ENCODE data around the gene NELFB. TPM values are rescaled to one million over a fixed set of nuclear protein-coding genes. Genes with fewer than 3 reads are reported as not detected.
"Not testable (repeated sequence)": the region's sequence is repeated elsewhere in the genome, so short reads cannot be mapped to it uniquely, and the experiment has no call there.

Gene NELFB
- total RNA-seq, 4 donors from 2014 or later = 45.0 to 54.2 (median 50.9) TPM

- TF ChIP-seq POLR2A (IDR thresholded peaks at IDR 0.05) (no peak), POLR2AphosphoS5 (IDR thresholded peaks at IDR 0.05) (no peak), EP300 (IDR thresholded peaks at IDR 0.05) (no peak), CTCF (IDR thresholded peaks at IDR 0.05) (no peak)
- 62% methylated on average over 12 of the region's 35 CpGs for WGBS
- no peak for DNase-seq (ENCODE audit: low spot score in 2 of 2)
- Histone ChIP-seq H3K27me3 (peaks cover 54% of the 10 kb centered on the region), H3K9me3 (no peaks in the 10 kb centered on the region), H3K4me1 (peaks cover 45% of the 10 kb centered on the region), H3K36me3 (no peaks in the 10 kb centered on the region), H3K27ac (no peak overlapping the region), H3K4me3 (peak overlapping the region; percentile 2)
Measured at GRCh38 chr9:137235424-137236237, 19.5 kb upstream of the NELFB start.

DNA sequence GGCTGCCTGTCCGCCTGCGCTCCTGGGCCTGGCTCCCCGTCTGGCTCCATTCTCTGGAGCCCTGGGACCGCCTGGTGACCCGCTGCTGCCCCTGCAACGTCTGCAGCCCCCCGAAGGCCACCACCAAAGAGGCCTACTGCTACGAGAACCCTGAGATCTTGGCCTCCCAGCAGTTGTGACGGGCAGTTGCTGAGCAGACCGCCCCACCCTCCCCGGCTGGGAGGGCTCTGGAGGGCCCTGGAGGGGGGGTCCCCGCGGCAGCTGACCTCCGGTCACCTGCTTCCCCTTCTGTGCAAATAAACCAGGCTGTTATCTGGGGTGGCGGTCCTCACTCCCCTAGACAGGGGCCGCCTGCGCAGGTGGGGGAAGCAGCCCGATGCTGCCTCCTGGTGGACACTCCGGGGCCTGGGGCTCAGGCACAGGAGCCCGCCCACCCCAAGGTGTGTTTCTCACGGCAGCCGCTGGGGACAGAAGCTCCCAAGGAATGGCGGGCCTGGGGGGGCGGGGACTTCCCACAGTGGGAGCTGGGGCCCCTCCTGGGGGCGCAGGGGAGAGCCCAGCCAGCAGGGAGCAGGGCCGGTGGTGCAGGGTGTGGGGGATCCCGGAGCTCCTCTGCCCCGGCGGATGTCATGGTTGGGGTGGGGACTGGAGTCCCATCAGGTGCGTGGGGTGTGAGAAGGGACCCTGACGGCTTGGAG, 18.7 kb upstream of the NELFB start:
- TF ChIP-seq CTCF (IDR thresholded peaks at IDR 0.05) = peak; percentile 96 to 100
- TF ChIP-seq EP300 (IDR thresholded peaks at IDR 0.05) = no peak
- no peak for TF ChIP-seq POLR2A (IDR thresholded peaks at IDR 0.05)
- TF ChIP-seq POLR2AphosphoS5 (IDR thresholded peaks at IDR 0.05) = no peak

DNA sequence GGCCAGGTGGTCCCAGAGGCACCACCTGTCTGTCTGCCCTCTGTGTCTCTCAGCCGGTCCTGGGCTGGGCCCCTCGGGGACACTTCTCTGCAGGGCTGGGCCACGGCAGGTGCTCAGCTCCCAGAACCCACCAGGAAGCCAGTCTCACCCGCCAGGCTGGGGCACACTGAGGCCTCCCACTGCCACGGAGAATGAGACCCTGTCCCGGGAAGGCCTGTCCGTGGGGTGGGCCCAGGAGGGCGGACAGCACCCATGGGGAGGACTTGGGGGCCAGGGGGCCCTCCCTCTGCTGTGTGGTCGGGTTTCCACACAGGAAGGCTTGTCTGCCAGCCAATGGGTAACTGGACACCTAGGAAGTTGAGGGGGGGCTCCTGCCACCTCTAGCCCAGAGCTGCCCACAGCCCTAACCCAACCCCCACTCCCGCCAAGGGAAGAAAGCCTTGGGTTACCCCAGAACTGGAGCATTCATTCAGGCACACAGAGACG, 18.1 kb upstream of the NELFB start:
- Histone ChIP-seq H3K27ac (peak overlapping the region; percentile 78), H3K4me3 (peak overlapping the region; percentile 24), H3K4me1 (peaks cover 48% of the 10 kb centered on the region), H3K9me3 (no peaks in the 10 kb centered on the region), H3K36me3 (peaks cover under 1% of the 10 kb centered on the region), H3K27me3 (peaks cover 41% of the 10 kb centered on the region)
- TF ChIP-seq EP300 (IDR thresholded peaks at IDR 0.05) (no peak), POLR2A (IDR thresholded peaks at IDR 0.05) (no peak), POLR2AphosphoS5 (IDR thresholded peaks at IDR 0.05) (no peak), CTCF (IDR thresholded peaks at IDR 0.05) (no peak)
- WGBS = 32% methylated on average over 9 of the region's 11 CpGs
- no peak for DNase-seq (ENCODE audit: low spot score in 2 of 2)

More for the DNA sequence above, 18.7 kb upstream of the NELFB start:
- DNase-seq (ENCODE audit: low spot score in 2 of 2) = peak; percentile 93 to 94
- Histone ChIP-seq H3K36me3 (no peaks in the 10 kb centered on the region), H3K4me1 (peaks cover 45% of the 10 kb centered on the region), H3K4me3 (peak overlapping the region; percentile 24), H3K27me3 (peaks cover 47% of the 10 kb centered on the region), H3K9me3 (no peaks in the 10 kb centered on the region), H3K27ac (peak overlapping the region; percentile 78)
- WGBS = 21% methylated on average over 14 of the region's 31 CpGs

GRCh38 chr9:137237759-137238726, 17.1 kb upstream of the NELFB start:
- DNase-seq (ENCODE audit: low spot score in 2 of 2) = no peak
- 87% methylated on average over 3 of the region's 13 CpGs for WGBS
- H3K4me3 ChIP-seq = no peak overlapping the region
- H3K4me1 ChIP-seq = peaks cover 58% of the 10 kb centered on the region
- TF ChIP-seq POLR2A (IDR thresholded peaks at IDR 0.05) = no peak
- no peak for TF ChIP-seq CTCF (IDR thresholded peaks at IDR 0.05)
- TF ChIP-seq POLR2AphosphoS5 (IDR thresholded peaks at IDR 0.05) = no peak
- no peak for TF ChIP-seq EP300 (IDR thresholded peaks at IDR 0.05)
- H3K27ac ChIP-seq = peak overlapping the region; percentile 78
- no peaks in the 10 kb centered on the region for H3K9me3 ChIP-seq
- H3K27me3 ChIP-seq = peaks cover 30% of the 10 kb centered on the region
- peaks cover 11% of the 10 kb centered on the region for H3K36me3 ChIP-seq

- H3K27me3 ChIP-seq = peaks cover 14% of the 10 kb centered on the region
- not testable (repeated sequence) for H3K9me3 ChIP-seq; DNase-seq (ENCODE audit: low spot score in 2 of 2)
- H3K27ac ChIP-seq = peak overlapping the region; percentile 96
- 50% methylated on average over 27 of the region's 27 CpGs for WGBS
- peaks cover 73% of the 10 kb centered on the region for H3K4me1 ChIP-seq
- peak overlapping the region; percentile 88 for H3K4me3 ChIP-seq
- H3K36me3 ChIP-seq = peaks cover 15% of the 10 kb centered on the region
Measured at GRCh38 chr9:137239541-137240200, 15.5 kb upstream of the NELFB start.

Data from suprapubic skin (tissue), 4 donors.